GM19025 (cell line): ENCODE measurements around the gene POLE.

Experiments used
- ATAC-seq: cut with Tn5 transposase; IDR thresholded peaks from one replicate; pipeline ENCODE4 v1.9.1; 2021; ENCODE audit warnings: mild to moderate bottlenecking, low read depth, moderate library complexity; ENCODE audit not compliant: unreplicated experiment

Gene POLE

GRCh38 chr12:132583736-132584135 is 103.4 kb downstream of the POLE start:
- ATAC-seq = no peak

GRCh38 chr12:132583411-132583710 is 103.8 kb downstream of the POLE start:
- ATAC-seq = no peak

GRCh38 chr12:132582582-132583410 is 104.3 kb downstream of the POLE start:
- ATAC-seq = no peak

GRCh38 chr12:132582058-132582420 is 105.1 kb downstream of the POLE start:
- no peak for ATAC-seq

- no peak for ATAC-seq
These were observed 105.6 kb downstream of the POLE start for GRCh38 chr12:132581348-132582057.

GRCh38 chr12:132580701-132581292 is 106.3 kb downstream of the POLE start:
- ATAC-seq = no peak

GRCh38 chr12:132579744-132580143 is 107.4 kb downstream of the POLE start:
- ATAC-seq = no peak

- no peak for ATAC-seq
These were observed 108.3 kb downstream of the POLE start for GRCh38 chr12:132578826-132579225.

- ATAC-seq = no peak
These were observed 109.0 kb downstream of the POLE start for GRCh38 chr12:132578118-132578517.

GRCh38 chr12:132577191-132577920 is 109.8 kb downstream of the POLE start:
- no peak for ATAC-seq

- ATAC-seq = no peak
These were observed 110.4 kb downstream of the POLE start for GRCh38 chr12:132576701-132577100.

GRCh38 chr12:132575661-132576060 is 111.5 kb downstream of the POLE start:
- no peak for ATAC-seq

- no peak for ATAC-seq
These were observed 112.7 kb downstream of the POLE start for GRCh38 chr12:132574271-132574996.
